GM06990 (cell line): Measurements from ENCODE around the gene OR9A2.

Experiments
- DNase-seq: peaks from one replicate; pipeline ENCODE4 v3.0.0-alpha.2; 2011; ENCODE audit not compliant: insufficient read length; ENCODE audit errors: extremely low read depth
- H3K27me3 ChIP-seq: replicated peaks from 2 replicates; pipeline ENCODE4 v1.6.0; 2011; ENCODE audit warnings: low read length; ENCODE audit not compliant: control insufficient read depth, insufficient read depth
- H3K36me3 ChIP-seq: 2 replicates; pipeline ENCODE4 v1.5.1; 2011; ENCODE audit warnings: low read length; ENCODE audit not compliant: control insufficient read depth, insufficient read depth
- H3K4me3 ChIP-seq: replicated peaks from 2 replicates; pipeline ENCODE4 v1.5.1; 2011; ENCODE audit warnings: low read depth, mild to moderate bottlenecking, control low read depth, low read length
- CTCF ChIP-seq: IDR thresholded peaks from 2 replicates; pipeline ENCODE4 v1.5.1; 2011; ENCODE audit warnings: low read length, control low read depth, mild to moderate bottlenecking, inconsistent platforms; ENCODE audit not compliant: insufficient read depth, poor library complexity, severe bottlenecking

The OR9A2 gene

DNA sequence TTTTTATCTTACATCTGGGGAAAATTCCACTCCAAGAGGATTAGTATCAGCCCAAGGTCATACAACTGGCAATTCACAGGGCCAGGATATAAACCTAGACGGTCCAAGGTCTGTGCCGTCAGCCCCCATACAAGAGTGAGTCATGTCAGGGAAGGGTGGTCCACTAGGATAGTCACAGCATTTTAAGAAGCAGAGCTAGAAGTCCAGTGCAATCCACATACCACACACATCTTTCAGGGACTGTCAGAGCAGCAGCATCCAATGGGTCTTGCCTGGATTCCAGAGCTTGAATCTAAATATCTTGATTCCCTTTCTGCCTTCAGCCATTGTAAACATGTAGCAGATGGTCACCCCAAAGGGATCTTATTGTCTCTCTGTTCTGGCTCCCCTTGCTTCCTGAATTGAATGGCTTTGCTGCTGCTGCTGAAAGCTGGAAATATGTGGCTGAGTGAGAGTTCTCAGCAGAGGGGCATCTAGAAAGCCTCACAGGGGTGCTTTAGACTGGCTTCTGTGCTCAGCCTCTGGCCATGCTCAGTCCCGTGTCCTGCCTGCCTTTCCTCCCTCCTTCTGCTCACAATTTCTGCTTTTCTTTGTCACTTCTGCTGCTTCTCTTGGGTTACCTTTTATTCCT, 15.3 kb upstream of the OR9A2 start:
- TF ChIP-seq CTCF: no peak
- no peak for DNase-seq
- Histone ChIP-seq H3K27me3 (no peaks in the 10 kb centered on the region), H3K4me3 (no peak overlapping the region), H3K36me3 (no peaks in the 10 kb centered on the region)

DNA sequence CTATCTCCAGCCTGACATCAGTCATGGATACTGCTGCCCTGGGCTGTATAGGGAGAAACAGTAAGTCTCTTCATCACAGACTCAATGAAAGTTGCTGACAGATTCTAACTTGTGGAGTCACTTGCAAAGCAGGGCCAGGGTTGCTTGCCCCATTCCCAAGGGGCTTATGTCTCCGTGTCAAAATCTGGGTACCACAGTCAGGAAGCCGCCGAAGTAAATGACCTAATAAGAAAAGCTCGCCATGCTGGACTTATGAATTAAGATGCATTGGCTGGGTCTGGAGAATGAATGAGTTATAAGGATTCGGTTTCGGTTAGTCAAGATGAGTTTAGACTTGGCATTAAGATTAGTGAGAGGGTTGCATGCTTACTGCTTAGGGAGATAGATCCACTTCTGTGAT, 14.4 kb upstream of the OR9A2 start:
- no peaks in the 10 kb centered on the region for H3K36me3 ChIP-seq
- H3K4me3 ChIP-seq: no peak overlapping the region
- no peaks in the 10 kb centered on the region for H3K27me3 ChIP-seq
- no peak for DNase-seq
- no peak for TF ChIP-seq CTCF

DNA sequence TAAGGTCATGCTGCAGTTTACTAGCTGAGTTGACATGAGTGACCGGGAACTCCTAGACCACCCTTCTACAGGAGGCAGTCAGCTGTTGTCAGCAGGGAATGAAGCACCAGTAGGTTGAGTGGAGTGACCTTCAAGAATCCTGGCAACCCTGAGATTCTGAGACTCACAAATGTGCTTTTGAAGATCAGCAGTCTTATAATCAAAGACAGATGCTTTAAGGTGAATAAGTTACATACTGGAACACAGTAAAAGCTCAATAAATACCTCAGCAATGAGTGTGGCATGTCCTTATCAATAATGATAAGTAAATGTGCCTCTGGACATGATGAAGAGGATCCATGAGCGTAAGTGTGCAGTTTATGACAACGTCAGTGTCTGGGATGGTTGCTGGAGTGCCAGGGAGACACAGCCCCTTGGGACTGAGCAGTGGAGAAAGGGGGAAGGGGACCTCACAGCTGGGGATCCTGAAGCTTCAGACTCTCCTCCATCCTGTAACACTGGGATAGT, 13.3 kb upstream of the OR9A2 start:
- no peak for DNase-seq
- Histone ChIP-seq H3K27me3 (no peaks in the 10 kb centered on the region), H3K36me3 (no peaks in the 10 kb centered on the region), H3K4me3 (no peak overlapping the region)
- no peak for TF ChIP-seq CTCF

- H3K4me3 ChIP-seq: no peak overlapping the region
- no peak for DNase-seq
- no peaks in the 10 kb centered on the region for H3K36me3 ChIP-seq
- no peaks in the 10 kb centered on the region for H3K27me3 ChIP-seq
- no peak for TF ChIP-seq CTCF
Measured at GRCh38 chr7:143038635-143039034, 11.7 kb upstream of the OR9A2 start.

DNA sequence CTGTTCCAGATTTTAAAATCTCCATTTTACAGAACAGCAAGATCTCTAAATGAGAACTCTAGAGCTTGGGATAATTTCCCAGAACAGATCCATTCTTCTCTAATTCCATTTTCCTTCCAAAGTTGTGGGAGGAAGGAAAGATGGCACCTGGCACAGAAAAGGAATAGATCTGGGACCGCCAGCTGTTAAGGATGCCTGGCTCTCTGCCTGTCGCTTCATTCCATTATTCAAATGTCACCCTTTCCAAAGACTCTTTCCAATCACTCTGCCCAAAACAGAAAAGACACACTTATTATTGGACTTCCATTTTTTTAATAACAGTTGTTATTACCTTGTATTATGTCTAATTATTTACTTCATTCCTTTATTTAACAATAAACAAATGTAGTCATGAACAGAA, 751 bp upstream of the OR9A2 start:
- Histone ChIP-seq H3K36me3 (no peaks in the 10 kb centered on the region), H3K4me3 (no peak overlapping the region), H3K27me3 (no peaks in the 10 kb centered on the region; the same call in 1 of the 2 replicates)
- no peak for DNase-seq
- no peak for TF ChIP-seq CTCF

GRCh38 chr7:143025371-143025770, 1.6 kb downstream of the OR9A2 start:
- H3K4me3 ChIP-seq: no peak overlapping the region
- TF ChIP-seq CTCF: no peak
- DNase-seq: no peak
- H3K27me3 ChIP-seq: no peaks in the 10 kb centered on the region; the same call in 1 of the 2 replicates
- H3K36me3 ChIP-seq: no peaks in the 10 kb centered on the region
